Cortex of kidney (tissue), 1 donor: Measurements from ENCODE around the gene RGS21.
"Not testable (repeated sequence)": the region's sequence is repeated elsewhere in the genome, so short reads cannot be mapped to it uniquely, and the experiment has no call there.

ENCODE experiments used
- DNase-seq: peaks from one replicate; lab custom pipeline; 2025; lab: John Stamatoyannopoulos, UW

Gene RGS21

GRCh38 chr1:192316942-192317450 is at the start of gene RGS21:
TSS of gene RGS21 (plus strand) at chr1:192316992. CDS start at chr1:192343037, 26,045 bp downstream.
- no peak for DNase-seq

- DNase-seq = no peak
These were observed 48.2 kb upstream of the RGS21 start for GRCh38 chr1:192268468-192269052.

GRCh38 chr1:192270398-192270797 is 46.4 kb upstream of the RGS21 start:
- no peak for DNase-seq

GRCh38 chr1:192272732-192273131 is 44.1 kb upstream of the RGS21 start:
- DNase-seq = no peak

GRCh38 chr1:192274588-192274987 is 42.2 kb upstream of the RGS21 start:
- DNase-seq = no peak

- DNase-seq = no peak
These were observed 39.2 kb upstream of the RGS21 start for GRCh38 chr1:192277635-192278034.

- no peak for DNase-seq
These were observed 31.9 kb upstream of the RGS21 start for GRCh38 chr1:192284927-192285326.

- no peak for DNase-seq
These were observed 13.8 kb upstream of the RGS21 start for GRCh38 chr1:192303029-192303428.

- not testable (repeated sequence) for DNase-seq
These were observed 8.5 kb upstream of the RGS21 start for GRCh38 chr1:192308314-192308713.

- DNase-seq = no peak
These were observed 5.5 kb upstream of the RGS21 start for GRCh38 chr1:192311281-192311680.

- DNase-seq = no peak
These were observed 11.2 kb downstream of the RGS21 start for GRCh38 chr1:192327997-192328396.

GRCh38 chr1:192342842-192343241 is 26.1 kb downstream of the RGS21 start:
- no peak for DNase-seq

GRCh38 chr1:192343344-192343743 is 26.6 kb downstream of the RGS21 start:
- DNase-seq = no peak

- no peak for DNase-seq
These were observed 32.5 kb downstream of the RGS21 start for GRCh38 chr1:192349314-192349713.

GRCh38 chr1:192350356-192350755 is 33.6 kb downstream of the RGS21 start:
- no peak for DNase-seq

GRCh38 chr1:192351550-192351949 is 34.8 kb downstream of the RGS21 start:
- DNase-seq = no peak

GRCh38 chr1:192357924-192358323 is 41.1 kb downstream of the RGS21 start:
- DNase-seq = no peak

GRCh38 chr1:192358402-192358801 is 41.6 kb downstream of the RGS21 start:
- DNase-seq = no peak

- DNase-seq = no peak
These were observed 42.0 kb downstream of the RGS21 start for GRCh38 chr1:192358822-192359221.

GRCh38 chr1:192363177-192363576 is 46.4 kb downstream of the RGS21 start:
- DNase-seq = no peak

GRCh38 chr1:192367436-192367835 is 50.6 kb downstream of the RGS21 start:
- DNase-seq = no peak

GRCh38 chr1:192375306-192375705 is 58.5 kb downstream of the RGS21 start:
- no peak for DNase-seq

- DNase-seq = no peak
These were observed 59.6 kb downstream of the RGS21 start for GRCh38 chr1:192376374-192376773.

GRCh38 chr1:192378276-192378675 is 61.5 kb downstream of the RGS21 start:
- DNase-seq = no peak
